ENCODE data around the gene KCTD11.
A peak's percentile ranks its signal among the peaks of the same experiment; 100 is the strongest.
"Not testable (repeated sequence)": the region's sequence is repeated elsewhere in the genome, so short reads cannot be mapped to it uniquely, and the experiment has no call there.

Gene KCTD11

GRCh38 chr17:7326186-7326585 lies 25.8 kb upstream of the KCTD11 start:
- Histone ChIP-seq H3K27me3 (ENCODE audit: control insufficient read depth, insufficient read depth, low read length) (no peaks in the 10 kb centered on the region), H3K4me1 (ENCODE audit: control insufficient read depth, insufficient read depth, low read length) (peaks cover 4% of the 10 kb centered on the region), H3K9ac (ENCODE audit: low read length) (no peak overlapping the region), H3K36me3 (ENCODE audit: control insufficient read depth, insufficient read depth, low read length) (peaks cover 36% of the 10 kb centered on the region), H3K4me3 (ENCODE audit: low read length) (no peak overlapping the region), H3K27ac (ENCODE audit: low read depth, low read length) (no peak overlapping the region)

- peaks cover 27% of the 10 kb centered on the region for H3K36me3 ChIP-seq (ENCODE audit: control insufficient read depth, insufficient read depth, low read length)
- no peak overlapping the region for H3K9ac ChIP-seq (ENCODE audit: low read length)
- peaks cover 4% of the 10 kb centered on the region for H3K4me1 ChIP-seq (ENCODE audit: control insufficient read depth, insufficient read depth, low read length)
- H3K27me3 ChIP-seq (ENCODE audit: control insufficient read depth, insufficient read depth, low read length) = no peaks in the 10 kb centered on the region
- no peak overlapping the region for H3K27ac ChIP-seq (ENCODE audit: low read depth, low read length)
- no peak overlapping the region for H3K4me3 ChIP-seq (ENCODE audit: low read length)
Measured at GRCh38 chr17:7327056-7327455, 24.9 kb upstream of the KCTD11 start.

GRCh38 chr17:7327501-7327900 lies 24.5 kb upstream of the KCTD11 start:
- peaks cover 23% of the 10 kb centered on the region for H3K36me3 ChIP-seq (ENCODE audit: control insufficient read depth, insufficient read depth, low read length)
- peaks cover 4% of the 10 kb centered on the region for H3K4me1 ChIP-seq (ENCODE audit: control insufficient read depth, insufficient read depth, low read length)
- H3K9ac ChIP-seq (ENCODE audit: low read length) = no peak overlapping the region
- no peak overlapping the region for H3K4me3 ChIP-seq (ENCODE audit: low read length)
- H3K27me3 ChIP-seq (ENCODE audit: control insufficient read depth, insufficient read depth, low read length) = no peaks in the 10 kb centered on the region
- no peak overlapping the region for H3K27ac ChIP-seq (ENCODE audit: low read depth, low read length)

- Histone ChIP-seq H3K36me3 (ENCODE audit: control insufficient read depth, insufficient read depth, low read length) (peaks cover 18% of the 10 kb centered on the region), H3K4me3 (ENCODE audit: low read length) (no peak overlapping the region), H3K27ac (ENCODE audit: low read depth, low read length) (no peak overlapping the region), H3K9ac (ENCODE audit: low read length) (peak overlapping the region; percentile 30), H3K4me1 (ENCODE audit: control insufficient read depth, insufficient read depth, low read length) (peaks cover 4% of the 10 kb centered on the region), H3K27me3 (ENCODE audit: control insufficient read depth, insufficient read depth, low read length) (no peaks in the 10 kb centered on the region)
Measured at GRCh38 chr17:7328009-7328408, 24.0 kb upstream of the KCTD11 start.

- Histone ChIP-seq H3K9ac (ENCODE audit: low read length) (peak within 1 kb of the TSS; percentile 80), H3K4me1 (ENCODE audit: control insufficient read depth, insufficient read depth, low read length) (peaks cover 4% of the 10 kb centered on the region), H3K27me3 (ENCODE audit: control insufficient read depth, insufficient read depth, low read length) (no peaks in the 10 kb centered on the region), H3K4me3 (ENCODE audit: low read length) (peak within 1 kb of the TSS; percentile 93), H3K36me3 (ENCODE audit: control insufficient read depth, insufficient read depth, low read length) (peaks cover 10% of the 10 kb centered on the region), H3K27ac (ENCODE audit: low read depth, low read length) (peak within 1 kb of the TSS; percentile 96)
Measured at GRCh38 chr17:7328840-7329373, 23.1 kb upstream of the KCTD11 start, which contains the start of gene NEURL4. Gene NEURL4, minus strand, starts transcription at chr17:7329335. Its CDS starts 23 bp downstream, at chr17:7329312.

- peaks cover 4% of the 10 kb centered on the region for H3K36me3 ChIP-seq (ENCODE audit: control insufficient read depth, insufficient read depth, low read length)
- H3K27me3 ChIP-seq (ENCODE audit: control insufficient read depth, insufficient read depth, low read length) = no peaks in the 10 kb centered on the region
- H3K4me1 ChIP-seq (ENCODE audit: control insufficient read depth, insufficient read depth, low read length) = peaks cover 4% of the 10 kb centered on the region
- H3K9ac ChIP-seq (ENCODE audit: low read length) = peak overlapping the region; percentile 61
- peak overlapping the region; percentile 93 for H3K4me3 ChIP-seq (ENCODE audit: low read length)
- H3K27ac ChIP-seq (ENCODE audit: low read depth, low read length) = peak overlapping the region; percentile 96
Measured at GRCh38 chr17:7329374-7329996, 22.5 kb upstream of the KCTD11 start.

- peak overlapping the region; percentile 46 for H3K9ac ChIP-seq (ENCODE audit: low read length)
- H3K4me1 ChIP-seq (ENCODE audit: control insufficient read depth, insufficient read depth, low read length) = peaks cover 4% of the 10 kb centered on the region
- peak overlapping the region; percentile 93 for H3K4me3 ChIP-seq (ENCODE audit: low read length)
- peak overlapping the region; percentile 96 for H3K27ac ChIP-seq (ENCODE audit: low read depth, low read length)
- no peaks in the 10 kb centered on the region for H3K27me3 ChIP-seq (ENCODE audit: control insufficient read depth, insufficient read depth, low read length)
- no peaks in the 10 kb centered on the region for H3K36me3 ChIP-seq (ENCODE audit: control insufficient read depth, insufficient read depth, low read length)
Measured at GRCh38 chr17:7329997-7330637, 21.8 kb upstream of the KCTD11 start.

- no peaks in the 10 kb centered on the region for H3K27me3 ChIP-seq (ENCODE audit: control insufficient read depth, insufficient read depth, low read length)
- H3K27ac ChIP-seq (ENCODE audit: low read depth, low read length) = peak overlapping the region; percentile 96
- H3K4me1 ChIP-seq (ENCODE audit: control insufficient read depth, insufficient read depth, low read length) = peaks cover 4% of the 10 kb centered on the region
- no peaks in the 10 kb centered on the region for H3K36me3 ChIP-seq (ENCODE audit: control insufficient read depth, insufficient read depth, low read length)
- H3K9ac ChIP-seq (ENCODE audit: low read length) = peak overlapping the region; percentile 37
- H3K4me3 ChIP-seq (ENCODE audit: low read length) = peak overlapping the region; percentile 93
Measured at GRCh38 chr17:7330638-7331015, 21.3 kb upstream of the KCTD11 start.

- Histone ChIP-seq H3K9ac (ENCODE audit: low read length) (no peak overlapping the region), H3K4me3 (ENCODE audit: low read length) (no peak overlapping the region), H3K27ac (ENCODE audit: low read depth, low read length) (no peak overlapping the region), H3K27me3 (ENCODE audit: control insufficient read depth, insufficient read depth, low read length) (no peaks in the 10 kb centered on the region), H3K36me3 (ENCODE audit: control insufficient read depth, insufficient read depth, low read length) (no peaks in the 10 kb centered on the region), H3K4me1 (ENCODE audit: control insufficient read depth, insufficient read depth, low read length) (peaks cover 4% of the 10 kb centered on the region)
Measured at GRCh38 chr17:7332111-7332510, 19.9 kb upstream of the KCTD11 start.

GRCh38 chr17:7332600-7333069 lies 19.3 kb upstream of the KCTD11 start:
- not testable (repeated sequence) for H3K27ac ChIP-seq (ENCODE audit: low read depth, low read length); H3K27me3 ChIP-seq (ENCODE audit: control insufficient read depth, insufficient read depth, low read length); H3K4me3 ChIP-seq (ENCODE audit: low read length); H3K4me1 ChIP-seq (ENCODE audit: control insufficient read depth, insufficient read depth, low read length); H3K9ac ChIP-seq (ENCODE audit: low read length); H3K36me3 ChIP-seq (ENCODE audit: control insufficient read depth, insufficient read depth, low read length)

GRCh38 chr17:7334938-7335538 lies 16.9 kb upstream of the KCTD11 start:
- Histone ChIP-seq H3K9ac (ENCODE audit: low read length) (no peak overlapping the region), H3K4me3 (ENCODE audit: low read length) (no peak overlapping the region), H3K4me1 (ENCODE audit: control insufficient read depth, insufficient read depth, low read length) (no peaks in the 10 kb centered on the region), H3K27ac (ENCODE audit: low read depth, low read length) (no peak overlapping the region), H3K36me3 (ENCODE audit: control insufficient read depth, insufficient read depth, low read length) (no peaks in the 10 kb centered on the region), H3K27me3 (ENCODE audit: control insufficient read depth, insufficient read depth, low read length) (no peaks in the 10 kb centered on the region)

GRCh38 chr17:7335765-7336164 lies 16.2 kb upstream of the KCTD11 start:
- not testable (repeated sequence) for H3K4me1 ChIP-seq (ENCODE audit: control insufficient read depth, insufficient read depth, low read length); H3K4me3 ChIP-seq (ENCODE audit: low read length); H3K27ac ChIP-seq (ENCODE audit: low read depth, low read length); H3K36me3 ChIP-seq (ENCODE audit: control insufficient read depth, insufficient read depth, low read length); H3K27me3 ChIP-seq (ENCODE audit: control insufficient read depth, insufficient read depth, low read length); H3K9ac ChIP-seq (ENCODE audit: low read length)

Data from rectal smooth muscle tissue (tissue), 1 donor.